CMK (cell line): ENCODE results near the gene FARS2.

Experiments used
- DNase-seq: peaks from one replicate; pipeline ENCODE4 v3.0.0-alpha.2; 2010; ENCODE audit warnings: low read depth

FARS2 gene

GRCh38 chr6:5469101-5469846 lies 208.0 kb downstream of the FARS2 start:
- no peak for DNase-seq

DNA sequence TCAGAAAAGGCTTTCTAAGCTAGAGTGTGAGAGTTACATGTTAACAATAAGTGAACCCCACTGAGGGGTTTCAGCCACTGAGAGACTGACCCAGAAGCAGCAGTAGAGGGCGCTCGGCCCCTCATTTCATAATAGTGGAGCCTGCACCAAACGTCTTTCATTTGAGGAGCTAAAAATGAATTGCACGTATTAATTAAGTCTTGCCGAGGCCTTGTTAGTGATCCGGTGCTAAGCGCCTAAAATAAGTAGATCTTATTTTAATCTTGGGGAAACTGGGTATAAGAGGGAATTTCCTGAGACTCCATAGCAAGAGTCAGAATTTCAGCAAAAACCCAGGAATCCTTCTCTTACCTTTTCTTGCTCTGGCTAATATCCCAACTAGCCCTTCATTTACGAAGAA lies 209.7 kb downstream of the FARS2 start:
- no peak for DNase-seq

- DNase-seq, result no peak
Observed at GRCh38 chr6:5471637-5472398, 210.5 kb downstream of the FARS2 start.

GRCh38 chr6:5472571-5472970 lies 211.3 kb downstream of the FARS2 start:
- DNase-seq, result no peak

DNA sequence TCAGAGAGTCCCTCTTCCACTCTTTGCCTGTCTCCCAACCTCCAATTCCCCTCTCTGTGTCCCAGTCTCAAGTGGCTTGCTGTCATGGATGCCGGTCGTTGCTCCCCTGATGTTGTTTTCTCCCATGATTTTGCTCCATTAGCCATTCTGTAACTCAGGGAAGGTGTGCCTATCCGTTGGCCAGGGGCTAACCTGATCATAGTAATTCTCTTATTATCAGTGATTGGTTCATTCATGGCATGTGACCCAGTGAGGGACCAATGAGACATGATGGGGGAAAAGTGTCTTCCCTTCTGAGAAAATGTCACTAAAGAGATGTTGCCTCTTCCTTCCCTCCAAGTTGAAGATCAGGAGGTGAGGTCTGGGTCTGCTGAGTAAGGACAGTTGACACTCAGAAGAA lies 214.5 kb downstream of the FARS2 start:
- DNase-seq, result no peak

- no peak for DNase-seq
Observed at GRCh38 chr6:5478380-5478779, 217.1 kb downstream of the FARS2 start.

DNA sequence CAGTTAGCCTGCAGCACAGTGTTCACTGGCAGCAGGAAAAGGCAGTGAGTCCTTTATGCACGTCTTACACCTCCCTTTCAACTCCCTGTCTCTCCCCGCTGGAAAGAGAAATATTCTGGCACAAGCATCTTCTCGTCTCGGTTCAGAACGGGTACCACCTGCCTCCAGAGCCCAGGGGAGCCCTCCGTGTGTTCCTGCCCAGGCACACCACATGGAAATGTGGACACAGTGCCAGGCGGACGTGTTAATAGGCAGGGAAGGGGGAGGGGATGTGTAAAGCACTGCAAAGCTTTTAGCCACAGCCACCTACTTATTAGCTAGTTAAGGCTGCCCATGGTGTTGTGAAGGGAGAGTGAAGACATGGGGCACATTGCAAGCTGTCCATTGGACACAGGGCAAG lies 219.7 kb downstream of the FARS2 start:
- no peak for DNase-seq

GRCh38 chr6:5481750-5482149 lies 220.4 kb downstream of the FARS2 start:
- DNase-seq, result no peak

GRCh38 chr6:5482619-5483018 lies 221.3 kb downstream of the FARS2 start:
- no peak for DNase-seq

GRCh38 chr6:5484692-5485091 lies 223.4 kb downstream of the FARS2 start:
- no peak for DNase-seq

DNA sequence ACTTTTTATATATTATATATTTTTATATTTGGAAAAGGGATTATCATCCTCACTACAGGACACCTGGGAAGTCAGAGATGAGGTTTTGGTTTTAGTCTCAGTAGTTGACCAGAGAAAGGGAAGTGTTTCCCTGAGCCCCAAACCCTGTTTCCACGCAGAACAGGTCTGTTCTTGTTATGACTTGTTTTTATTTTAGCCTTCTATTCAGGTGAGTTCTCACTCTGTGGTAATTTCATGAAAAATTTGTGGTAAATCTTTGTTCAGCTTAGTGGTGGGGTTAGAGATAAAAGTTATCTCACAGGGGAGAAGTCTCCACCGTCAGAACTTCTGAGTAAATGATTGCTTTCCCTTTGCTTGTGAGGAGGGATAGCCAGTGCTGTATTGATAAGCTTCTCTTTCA lies 224.9 kb downstream of the FARS2 start:
- no peak for DNase-seq

- DNase-seq, result no peak
Observed at GRCh38 chr6:5490501-5491069, 229.3 kb downstream of the FARS2 start.

GRCh38 chr6:5492356-5492755 lies 231.0 kb downstream of the FARS2 start:
- DNase-seq, result no peak

- no peak for DNase-seq
Observed at GRCh38 chr6:5493806-5494205, 232.5 kb downstream of the FARS2 start.

DNA sequence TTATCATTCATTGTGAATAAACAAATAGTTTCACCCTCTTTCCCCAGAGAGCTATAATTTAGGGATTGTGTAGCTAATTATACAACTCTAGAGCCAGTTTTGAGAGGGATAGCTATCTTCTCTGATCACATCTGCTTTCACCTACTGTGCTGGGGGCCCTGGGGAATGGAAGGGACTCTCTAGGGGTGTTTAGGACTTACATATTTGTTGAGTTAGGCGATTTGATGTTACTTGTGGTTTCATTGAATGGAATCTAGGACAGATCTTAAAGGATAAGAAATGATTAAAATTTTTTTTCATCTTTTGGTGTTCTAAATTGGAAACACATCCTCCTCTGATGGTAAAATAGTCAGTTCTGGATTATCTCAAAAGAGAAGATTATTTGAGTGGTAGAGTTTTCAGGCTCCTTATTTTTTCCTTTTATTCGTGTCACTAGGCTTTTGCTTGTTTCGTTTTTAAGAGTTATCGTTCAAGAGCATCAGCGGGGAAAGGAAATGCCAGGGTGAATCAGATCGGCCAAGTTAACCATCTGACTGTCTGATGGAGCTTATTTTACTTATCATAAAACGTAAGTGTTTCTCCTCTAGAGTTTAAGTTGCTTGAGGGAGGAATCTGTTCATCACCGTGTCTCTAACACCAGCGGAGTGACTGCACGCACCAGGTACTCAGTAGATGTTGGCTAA lies 236.7 kb downstream of the FARS2 start:
- DNase-seq, result no peak

- DNase-seq, result no peak
Observed at GRCh38 chr6:5498579-5498899, 237.2 kb downstream of the FARS2 start.

DNA sequence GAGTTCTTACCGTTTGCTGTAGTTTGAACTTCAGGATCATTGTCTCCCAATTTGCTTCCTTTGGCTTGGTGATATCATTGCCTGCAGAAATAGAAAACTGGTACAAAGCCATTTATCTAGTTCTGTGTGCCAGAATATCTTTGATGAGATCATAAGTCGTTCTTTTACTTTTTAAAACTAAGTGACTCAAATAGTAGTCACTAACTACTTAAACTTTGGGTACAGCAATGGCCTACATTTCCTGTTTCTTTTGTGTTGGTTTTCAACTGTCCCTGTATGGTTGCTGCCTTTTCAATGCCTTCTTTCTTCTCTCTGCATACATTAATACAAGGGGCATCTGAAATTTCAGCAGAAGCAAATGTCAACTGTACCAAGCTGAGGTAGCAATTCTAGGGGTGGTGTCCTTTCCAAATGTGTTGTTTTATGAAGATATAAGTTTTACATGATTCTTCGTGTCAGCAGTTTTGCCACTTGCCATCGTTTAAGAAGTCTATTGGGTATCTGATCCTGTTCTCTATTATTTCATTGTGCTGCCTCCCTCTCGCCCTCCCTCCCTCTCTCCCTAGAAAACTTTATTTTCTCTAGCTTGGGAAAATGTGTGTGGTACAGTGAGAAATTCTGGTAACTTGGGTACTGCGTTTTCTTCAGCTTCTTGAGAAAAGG lies 238.5 kb downstream of the FARS2 start:
- no peak for DNase-seq

GRCh38 chr6:5501837-5502236 lies 240.5 kb downstream of the FARS2 start:
- no peak for DNase-seq

- DNase-seq, result no peak
Observed at GRCh38 chr6:5504078-5504477, 242.8 kb downstream of the FARS2 start.

DNA sequence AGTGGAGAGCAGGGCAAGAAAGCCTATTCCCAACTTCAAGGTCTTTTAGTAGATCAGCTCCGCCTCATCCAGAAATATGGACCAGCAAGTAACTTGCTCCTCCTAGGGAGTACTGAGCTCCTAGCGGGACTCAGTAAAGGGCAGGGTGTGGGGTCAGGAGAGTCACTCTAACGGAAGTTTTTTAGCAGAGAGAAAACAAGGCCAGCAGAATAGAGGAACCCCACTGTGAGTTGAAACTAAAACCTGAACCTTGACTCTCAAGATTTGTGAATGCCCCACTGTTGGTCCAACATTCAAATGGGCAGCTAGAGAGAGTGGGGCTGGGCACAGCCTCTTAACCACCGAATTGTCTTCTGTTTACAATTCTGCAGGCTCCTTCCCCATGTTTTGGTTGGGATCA lies 244.8 kb downstream of the FARS2 start:
- DNase-seq, result no peak

- no peak for DNase-seq
Observed at GRCh38 chr6:5506597-5506996, 245.3 kb downstream of the FARS2 start.

- DNase-seq, result no peak
Observed at GRCh38 chr6:5507131-5507681, 245.9 kb downstream of the FARS2 start.
